HG03064 (cell line): ENCODE data around the gene EPN3.

ENCODE experiments used
- ATAC-seq: cut with Tn5 transposase; IDR thresholded peaks from one replicate; pipeline ENCODE4 v1.9.1; 2021; ENCODE audit warnings: low read depth; ENCODE audit not compliant: unreplicated experiment

EPN3 gene

DNA sequence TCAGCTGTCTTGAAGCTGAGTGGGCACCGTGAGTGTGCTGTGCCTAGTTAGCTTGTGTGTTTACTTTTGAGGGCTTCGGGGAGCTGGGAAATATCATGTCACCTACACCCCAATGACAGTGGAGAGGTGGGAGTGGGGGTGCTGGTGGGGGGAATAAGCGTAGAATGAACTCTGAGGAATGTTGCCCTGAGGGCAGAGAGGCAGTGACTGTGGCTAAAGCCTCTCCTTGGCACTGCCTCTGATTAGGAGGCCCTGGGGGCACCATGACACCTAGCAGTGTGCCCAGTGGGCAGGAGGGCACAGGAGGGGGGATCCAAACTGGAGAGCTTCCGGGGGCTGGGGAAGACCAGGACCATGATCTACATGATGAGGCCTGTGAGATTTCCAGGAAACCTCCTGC, 52.8 kb downstream of the EPN3 start:
- no peak for ATAC-seq

DNA sequence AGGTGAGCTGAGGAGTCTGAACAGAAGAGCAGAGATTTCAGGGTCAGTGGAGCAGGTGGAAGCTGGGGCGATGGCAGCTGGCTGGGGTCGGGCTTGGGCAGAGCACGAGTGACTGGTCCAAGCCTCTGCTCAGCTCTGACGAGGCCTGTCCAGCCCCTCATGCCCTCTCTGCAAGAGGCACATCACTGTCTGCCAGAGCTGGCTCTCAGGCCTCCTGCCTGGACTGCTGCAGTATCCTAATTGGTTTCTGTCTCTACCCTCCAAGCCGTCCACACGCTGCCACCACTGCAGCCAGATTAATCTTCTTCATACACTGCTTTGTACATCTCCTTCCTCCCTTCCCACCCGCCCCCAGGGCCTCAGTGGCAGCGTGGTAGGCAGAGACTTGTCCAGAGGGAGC, 53.4 kb downstream of the EPN3 start:
- no peak for ATAC-seq

DNA sequence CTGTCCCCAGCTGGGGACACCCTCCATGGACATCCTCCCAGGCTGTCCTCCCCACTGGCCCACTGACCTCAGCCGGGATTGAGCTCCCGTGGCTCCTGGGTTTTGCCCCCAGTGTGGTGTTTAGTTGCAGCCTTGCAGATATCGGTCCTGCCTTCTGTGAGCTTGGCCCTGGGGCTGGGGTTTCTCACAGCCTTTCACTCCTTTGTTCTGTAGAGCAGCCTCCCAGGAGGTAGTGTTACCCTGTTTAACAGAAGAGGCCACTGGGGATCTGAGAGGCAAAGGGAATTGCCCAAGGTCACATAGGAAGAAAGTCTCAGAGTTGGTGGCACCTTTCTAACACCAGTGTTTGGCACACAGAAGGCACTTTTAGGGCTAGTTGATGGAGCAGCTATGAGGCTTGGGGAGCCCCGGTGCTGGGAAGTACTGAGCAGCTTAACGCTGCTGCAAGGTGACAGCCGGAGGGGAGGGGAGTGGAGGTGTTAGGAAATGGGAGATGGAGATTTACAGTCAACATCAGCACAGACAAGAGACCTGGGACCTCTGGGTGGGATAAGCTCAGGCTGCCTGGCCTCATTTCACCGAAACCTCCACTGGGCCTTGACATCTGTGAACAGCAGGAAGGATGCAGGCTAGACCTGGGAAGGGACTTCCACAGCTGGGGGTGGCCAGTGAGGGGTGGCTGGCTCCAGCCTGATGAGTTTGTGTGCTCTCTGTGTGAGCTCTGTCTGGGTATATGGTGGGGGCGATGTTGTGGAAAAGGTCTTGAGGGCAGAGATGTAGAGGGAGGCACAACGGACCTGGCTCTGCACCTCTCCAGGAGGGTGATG, 54.1 kb downstream of the EPN3 start:
- ATAC-seq, result no peak

DNA sequence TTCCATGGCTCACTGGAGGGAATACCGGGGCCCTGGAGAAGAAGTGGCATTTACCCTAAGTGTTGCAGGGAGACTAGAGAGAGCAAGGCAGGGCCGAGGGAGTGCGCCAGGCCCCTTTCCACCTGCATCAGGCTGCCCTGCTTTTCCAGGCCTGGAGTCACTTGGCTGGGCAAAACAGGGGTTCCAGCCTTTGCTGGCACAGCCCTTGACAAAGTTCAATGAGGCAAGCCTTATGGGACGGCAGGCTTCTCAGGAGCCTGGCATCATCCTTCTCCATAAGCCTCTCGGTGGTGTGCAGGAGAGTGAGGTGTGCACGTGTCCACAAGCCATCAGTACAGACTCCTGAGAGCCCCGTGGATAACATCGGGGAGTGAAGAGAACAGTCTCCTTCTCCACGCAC, 55.0 kb downstream of the EPN3 start:
- no peak for ATAC-seq

DNA sequence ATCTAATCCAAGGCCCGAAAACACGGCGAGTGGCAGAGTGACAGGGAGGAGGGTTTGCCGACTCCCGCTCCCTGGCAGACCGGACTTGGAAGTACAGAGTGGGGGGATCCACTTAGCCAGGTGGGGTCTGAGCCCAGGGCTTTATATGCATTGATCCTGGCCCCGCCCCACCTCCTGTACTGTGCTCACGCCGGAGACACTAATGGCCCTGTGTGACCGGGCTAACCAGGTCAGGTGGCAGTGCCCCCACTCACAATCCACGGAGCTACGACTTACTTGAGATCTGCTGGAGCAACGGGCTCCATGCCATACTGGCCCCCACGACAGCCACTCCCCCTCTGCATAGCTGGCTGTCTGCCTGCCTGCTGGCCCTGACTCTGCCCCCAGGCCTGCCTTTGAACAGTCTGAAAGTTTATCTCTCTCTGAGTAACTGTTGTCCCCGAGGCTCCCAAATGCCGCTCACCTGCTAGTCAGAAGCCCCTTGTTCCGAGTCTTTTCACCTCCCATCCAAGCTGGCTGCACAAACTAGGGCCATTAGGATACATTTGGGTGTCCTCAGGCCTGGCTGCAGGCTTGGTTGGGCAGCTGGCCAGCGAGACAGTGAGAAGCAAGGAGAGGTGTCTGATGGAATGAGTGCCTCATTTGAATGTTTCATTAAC, 56.0 kb downstream of the EPN3 start:
- no peak for ATAC-seq

DNA sequence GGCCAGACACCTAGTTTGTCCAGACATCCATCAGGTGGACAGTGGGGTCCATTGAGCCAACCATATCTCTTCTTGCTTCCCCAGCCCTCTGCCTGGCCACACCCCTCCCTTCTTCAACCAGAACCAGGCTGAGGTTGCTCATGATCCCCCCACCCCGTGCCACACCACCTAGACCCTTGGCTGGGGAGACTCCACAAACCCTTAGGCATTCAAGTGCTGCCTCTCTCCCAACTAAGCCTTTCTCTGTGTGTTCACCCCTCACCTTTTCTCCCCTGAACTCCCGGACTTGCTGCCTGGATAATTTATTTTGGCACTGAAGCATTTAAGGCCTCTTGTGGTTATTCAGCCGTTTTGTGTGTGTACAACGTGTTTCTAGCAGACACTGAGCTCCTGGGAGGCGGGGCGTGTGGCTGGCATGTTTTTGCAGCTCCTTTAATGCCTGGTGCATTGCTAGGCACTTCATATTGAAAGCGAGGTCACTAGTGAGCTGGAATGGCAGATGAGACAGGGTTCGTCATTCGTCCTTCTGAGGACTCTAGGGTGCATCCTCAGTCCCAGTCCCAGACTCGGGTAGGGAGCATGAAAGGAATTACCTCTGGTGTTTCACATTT, 56.7 kb downstream of the EPN3 start:
- ATAC-seq, result no peak

DNA sequence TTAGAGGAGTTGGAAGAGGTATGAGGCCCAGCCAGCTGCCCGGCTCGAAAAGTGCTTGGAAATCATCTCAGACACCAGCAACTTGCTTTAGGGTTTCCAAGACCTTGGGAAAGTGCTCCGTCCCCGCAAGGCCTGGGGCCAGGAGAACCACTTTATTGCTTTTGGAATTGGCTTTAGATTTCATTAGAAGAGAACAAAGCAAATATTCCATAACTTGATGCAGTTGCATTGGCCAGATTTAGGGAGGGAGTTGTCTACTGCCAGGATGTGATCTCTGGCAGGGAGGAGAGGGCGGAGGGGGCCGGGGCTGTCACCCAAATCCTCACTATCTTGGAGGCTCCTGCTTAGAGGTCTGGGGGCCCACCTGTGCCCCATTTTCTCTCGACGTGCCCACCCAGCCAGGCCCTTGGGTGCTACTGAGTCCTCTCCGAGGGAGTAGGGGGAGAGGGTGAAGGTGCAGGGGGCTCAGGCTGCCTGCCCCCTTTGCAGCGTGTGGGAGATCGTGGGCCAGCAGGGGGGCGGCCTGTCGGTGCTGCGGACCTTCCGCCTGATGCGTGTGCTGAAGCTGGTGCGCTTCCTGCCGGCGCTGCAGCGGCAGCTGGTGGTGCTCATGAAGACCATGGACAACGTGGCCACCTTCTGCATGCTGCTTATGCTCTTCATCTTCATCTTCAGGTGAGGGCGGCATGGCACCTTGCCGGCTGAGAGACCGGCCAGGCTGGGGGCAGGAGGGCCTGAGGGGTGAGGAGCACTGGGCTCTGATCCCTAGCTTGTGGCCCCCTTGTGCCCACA, 58.6 kb downstream of the EPN3 start:
- no peak for ATAC-seq

DNA sequence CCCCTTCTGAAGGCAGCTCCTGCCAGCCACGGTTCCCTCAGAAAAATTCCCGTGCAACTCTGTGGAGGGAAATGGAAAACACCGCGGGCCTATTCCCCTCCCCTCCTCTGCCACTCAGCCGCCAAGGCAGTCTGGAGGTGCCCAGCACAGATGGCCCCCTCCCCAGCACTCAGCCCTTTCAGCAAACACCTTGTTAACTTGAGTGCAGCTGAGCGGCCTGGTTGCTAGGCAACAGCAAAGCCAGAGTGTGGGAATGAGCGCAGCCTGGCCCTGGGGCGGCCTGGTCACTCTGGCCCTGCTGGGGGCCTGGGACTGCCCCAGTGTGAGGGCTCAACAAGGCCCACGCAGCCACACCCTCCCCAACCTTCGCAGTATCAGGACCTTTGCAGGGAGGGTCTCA, 60.8 kb downstream of the EPN3 start:
- no peak for ATAC-seq
